GM12891 (cell line): ENCODE measurements around the gene TRPM1.

Experiments
- PAX5 ChIP-seq: IDR thresholded peaks from 2 replicates; pipeline ENCODE4 v1.6.1; 2011; ENCODE audit warnings: low read length, moderate library complexity, mild to moderate bottlenecking; ENCODE audit not compliant: insufficient read depth, severe bottlenecking
- POLR2A ChIP-seq: IDR thresholded peaks from 2 replicates; pipeline ENCODE4 v1.6.1; 2011; ENCODE audit warnings: low read depth, low read length, control low read depth
- POLR2AphosphoS5 ChIP-seq: IDR thresholded peaks from 2 replicates; pipeline ENCODE4 v1.6.1; 2011; ENCODE audit warnings: low read depth, low read length, control low read depth
- POU2F2 ChIP-seq: IDR thresholded peaks from 2 replicates; pipeline ENCODE4 v1.6.1; 2011; ENCODE audit warnings: low read depth, mild to moderate bottlenecking, control low read depth, low read length, moderate library complexity
- SPI1 ChIP-seq: IDR thresholded peaks from 2 replicates; pipeline ENCODE4 v1.6.1; 2011; ENCODE audit warnings: low read depth, low read length, control low read depth
- TAF1 ChIP-seq: IDR thresholded peaks from 2 replicates; pipeline ENCODE4 v1.6.1; 2011; ENCODE audit warnings: low read depth, low read length, control low read depth

DNA sequence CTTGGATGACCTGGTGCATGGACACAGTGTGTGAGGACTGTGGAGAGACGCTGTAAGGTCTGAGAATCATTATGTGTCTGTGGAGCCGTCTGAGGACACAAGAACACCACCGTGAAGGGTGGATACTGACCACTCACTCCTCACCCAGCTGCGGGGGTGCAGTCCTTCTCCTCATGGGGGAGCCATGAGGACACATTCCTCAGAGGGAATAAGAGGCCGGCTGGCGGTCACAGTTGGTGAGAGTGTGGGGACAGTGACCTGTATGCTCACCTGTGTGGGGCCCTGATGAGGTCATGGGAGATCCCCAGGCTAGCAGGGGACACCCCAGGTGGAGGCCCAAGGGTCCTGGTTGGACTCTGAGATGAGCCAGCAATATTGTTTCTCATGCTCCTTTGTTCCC, 2.5 kb upstream of the TRPM1 start:
- TF ChIP-seq TAF1 = no peak
- TF ChIP-seq POLR2A = no peak
- TF ChIP-seq POLR2AphosphoS5 = no peak
- no peak for TF ChIP-seq POU2F2
- no peak for TF ChIP-seq SPI1
- TF ChIP-seq PAX5 = no peak
